PC-9 (cell line): ENCODE measurements around the gene MPST. TPM values are rescaled to one million over a fixed set of nuclear protein-coding genes. Genes with fewer than 3 reads are reported as not detected.

ENCODE experiments used
- BruUV-seq: library from RNA; stranded (reverse); fragments of 400-500 nt; replicated peaks from 2 replicates; lab custom pipeline; 2021; lab: Mats Ljungman, UMichigan
- CTCF ChIA-PET: fragments of 300-600 bp; sonication (Branson Sonifier 250); formaldehyde crosslinking; loops from one replicate; lab custom pipeline; 2022; ENCODE audit warnings: antibody characterized with exemption; lab: Charles Lee
- POLR2A ChIA-PET: fragments of 300-600 bp; sonication (Branson Sonifier 250); formaldehyde crosslinking; loops from one replicate; lab custom pipeline; 2022; ENCODE audit warnings: antibody characterized with exemption; ENCODE audit not compliant: unreplicated experiment; lab: Charles Lee
- DNase-seq, 2 experiments: peaks; one replicate each; pipeline versions ENCODE4 v3.0.0 to v3.0.0-alpha.2; 2015 to 2022; ENCODE audit warnings: mixed read lengths in 1 of 2
- H2AFZ ChIP-seq: fragments of 200-600 bp; sonication (generic); 2 replicates; pipeline ENCODE4 v1.8.1; 2017; ENCODE audit warnings: antibody characterized with exemption
- H3F3A ChIP-seq: fragments of 200-600 bp; sonication (generic); 2 replicates; pipeline ENCODE4 v1.8.1; 2017; ENCODE audit warnings: antibody characterized with exemption, mild to moderate bottlenecking, low read depth; ENCODE audit not compliant: insufficient read depth
- H3K27ac ChIP-seq: fragments of 200-600 bp; sonication (generic); 2 replicates; pipeline ENCODE4 v1.6.1; 2016; ENCODE audit warnings: mixed run types
- H3K27me3 ChIP-seq: fragments of 200-600 bp; sonication (generic); 2 replicates; pipeline ENCODE4 v1.6.1; 2016; ENCODE audit warnings: low read depth, mixed run types; ENCODE audit not compliant: insufficient read depth
- H3K36me3 ChIP-seq: fragments of 200-600 bp; sonication (generic); 2 replicates; pipeline ENCODE4 v1.6.1; 2016; ENCODE audit warnings: low read depth, mixed run types
- H3K4me1 ChIP-seq: fragments of 200-600 bp; sonication (generic); replicated peaks from 2 replicates; pipeline ENCODE4 v1.6.1; 2016; ENCODE audit warnings: mixed run types; ENCODE audit not compliant: insufficient read depth
- H3K4me2 ChIP-seq: fragments of 200-600 bp; sonication (generic); 2 replicates; pipeline ENCODE4 v1.6.1; 2017; ENCODE audit warnings: mixed run types
- H3K4me3 ChIP-seq: fragments of 200-600 bp; sonication (generic); 2 replicates; pipeline ENCODE4 v1.6.1; 2016; ENCODE audit warnings: mixed run types
- H3K79me2 ChIP-seq: fragments of 200-600 bp; sonication (generic); 2 replicates; pipeline ENCODE4 v1.6.1; 2017; ENCODE audit warnings: low read depth, mixed run types
- H3K9me2 ChIP-seq: fragments of 200-600 bp; sonication (generic); 2 replicates; pipeline ENCODE4 v1.8.1; 2017; ENCODE audit warnings: mild to moderate bottlenecking; ENCODE audit not compliant: insufficient read depth
- H3K9me3 ChIP-seq: fragments of 200-600 bp; sonication (generic); 2 replicates; pipeline ENCODE4 v1.8.1; 2016; ENCODE audit warnings: low read depth; ENCODE audit not compliant: insufficient read depth
- H4K20me1 ChIP-seq: fragments of 200-600 bp; sonication (generic); 2 replicates; pipeline ENCODE4 v1.8.1; 2017; ENCODE audit not compliant: insufficient read depth
- CTCF ChIP-seq: fragments of 200-600 bp; sonication (generic); conservative IDR thresholded peaks from 2 replicates; pipeline ENCODE4 v1.6.1; 2017; ENCODE audit warnings: mixed run types, antibody characterized with exemption, mild to moderate bottlenecking, moderate library complexity
- EZH2 ChIP-seq: fragments of 200-600 bp; sonication (generic); IDR thresholded peaks from 2 replicates; pipeline ENCODE4 v1.8.0; 2017; ENCODE audit warnings: antibody characterized with exemption, low read depth
- intact Hi-C: fragments of 100-400 bp; cut with micrococcal nuclease; formaldehyde crosslinking; loops from one replicate; pipeline ENCODE4 v1.10.0; 2022; ENCODE audit not compliant: unreplicated experiment
- total RNA-seq: library from RNA; stranded (reverse); gene quantifications from 2 replicates; pipeline ENCODE4 v1.2.3, GENCODE V29; 2021

The MPST gene
- total RNA-seq, 1 experiment from 2014 or later = 75.9 TPM

DNA sequence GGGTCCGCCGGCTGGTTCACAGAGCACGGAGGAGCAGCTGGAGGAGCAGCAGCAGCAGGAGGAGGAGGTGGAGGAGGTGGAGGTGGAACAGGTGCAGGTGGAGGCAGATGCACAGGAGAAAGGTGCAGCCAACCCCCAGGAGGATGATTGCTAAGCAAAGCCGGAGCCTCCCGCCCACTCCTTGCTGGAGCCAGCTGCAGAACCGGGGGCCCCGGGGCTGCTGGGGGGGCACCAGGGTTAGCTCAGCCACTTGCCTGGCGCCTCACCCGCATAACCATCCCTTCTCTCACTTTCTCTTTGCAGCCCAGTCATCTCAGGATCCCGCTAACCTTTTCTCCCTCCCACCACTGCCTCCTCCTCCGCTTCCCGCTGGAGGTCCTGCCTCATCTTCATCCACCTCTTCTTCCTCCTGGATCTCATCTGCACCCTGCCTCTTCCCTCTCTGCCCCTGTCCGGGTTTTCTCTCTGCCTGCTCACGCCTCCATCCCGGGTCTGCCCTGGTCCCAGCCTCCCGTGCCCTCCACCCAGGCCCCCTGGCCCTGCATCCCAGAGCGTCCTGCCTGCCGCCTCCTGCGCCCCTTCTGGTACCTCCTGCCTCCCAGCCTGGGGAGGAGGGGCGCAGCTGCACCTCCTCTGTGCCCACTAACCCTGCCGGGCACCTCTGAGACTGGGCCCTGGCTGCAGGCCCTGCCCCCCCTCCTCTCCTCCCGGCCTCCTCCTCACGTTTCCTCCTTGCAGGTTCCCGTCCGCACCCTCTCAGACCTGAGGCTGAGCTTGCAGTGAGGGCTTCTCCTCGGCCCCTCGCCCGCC is 41.5 kb downstream of the MPST start:
- Histone ChIP-seq H3K4me3 (no peak overlapping the region), H3K36me3 (no peaks in the 10 kb centered on the region), H3K27me3 (no peaks in the 10 kb centered on the region), H3K79me2 (no peaks in the 10 kb centered on the region), H3K9me3 (no peaks in the 10 kb centered on the region), H2AFZ (no peak overlapping the region), H3K9me2 (no peaks in the 10 kb centered on the region), H3K4me2 (no peak overlapping the region), H3K27ac (no peak overlapping the region), H4K20me1 (no peaks in the 10 kb centered on the region), H3K4me1 (peaks cover 31% of the 10 kb centered on the region), H3F3A (no peaks in the 10 kb centered on the region; the same call in 1 of the 2 replicates)
- no TSS peak for BruUV-seq
- intact Hi-C loops = no loop called here
- ChIA-PET POLR2A (interaction anchor here (0.6 kb wide), 1 partner anchor 15 kb away, joined by 5 read pairs; no protein-coding TSS in a partner anchor), CTCF (no interaction called here)
- no peak for DNase-seq
- TF ChIP-seq CTCF = no peak
- TF ChIP-seq EZH2 = no peak

DNA sequence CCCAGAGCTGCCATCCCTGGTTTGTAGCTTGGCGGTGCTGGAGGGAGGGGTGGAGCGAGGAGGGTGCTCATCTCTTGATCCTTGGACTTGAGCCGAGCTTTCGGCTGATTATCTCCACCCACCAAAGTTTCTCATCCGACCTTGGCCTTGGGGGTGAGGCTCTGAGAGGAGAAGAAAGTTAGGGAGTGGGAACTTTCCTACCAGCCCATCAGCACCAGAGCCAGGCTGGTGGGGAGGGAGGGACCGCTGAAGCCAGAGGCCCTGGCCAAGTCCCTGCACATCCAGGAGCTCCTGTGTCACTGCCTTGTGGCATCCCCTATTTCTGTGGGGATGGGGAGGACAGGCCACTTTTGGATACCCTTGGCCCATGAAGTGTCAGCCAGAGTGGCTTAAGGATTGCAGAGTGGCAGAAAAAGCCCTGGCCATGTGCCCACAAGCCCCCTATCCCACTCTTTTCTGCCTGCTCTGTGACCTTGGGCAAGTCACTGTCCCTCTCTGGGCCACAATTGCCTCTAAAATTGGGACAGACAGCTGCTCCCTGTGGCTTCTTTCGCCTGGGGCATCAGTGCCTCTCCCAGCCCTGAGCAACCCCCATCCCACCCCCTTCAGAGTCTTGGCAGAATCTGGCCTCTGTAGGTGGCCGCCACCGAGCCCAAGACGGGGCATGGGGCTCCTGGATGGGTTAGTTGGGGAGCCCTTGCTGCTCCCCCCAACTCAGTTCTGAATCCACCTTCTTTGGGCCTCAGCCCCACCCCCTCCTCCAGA is 42.3 kb downstream of the MPST start:
- no peak for DNase-seq
- POLR2A ChIA-PET = interaction anchor here (0.6 kb wide), 1 partner anchor 15 kb away, joined by 5 read pairs; no protein-coding TSS in a partner anchor
- Histone ChIP-seq H3K9me3 (no peaks in the 10 kb centered on the region), H3K27ac (no peak overlapping the region), H4K20me1 (no peaks in the 10 kb centered on the region), H3K4me1 (peaks cover 31% of the 10 kb centered on the region), H3K4me2 (no peak overlapping the region), H2AFZ (no peak overlapping the region), H3F3A (no peaks in the 10 kb centered on the region; the same call in 1 of the 2 replicates), H3K36me3 (no peaks in the 10 kb centered on the region), H3K4me3 (no peak overlapping the region), H3K9me2 (no peaks in the 10 kb centered on the region), H3K27me3 (no peaks in the 10 kb centered on the region), H3K79me2 (no peaks in the 10 kb centered on the region)
- CTCF ChIA-PET = interaction anchor here (0.7 kb wide), 1 partner anchor 192 kb away, joined by 3 read pairs; no protein-coding TSS in a partner anchor
- TF ChIP-seq EZH2 (no peak), CTCF (no peak)
- intact Hi-C loops = no loop called here
- no TSS peak for BruUV-seq

DNA sequence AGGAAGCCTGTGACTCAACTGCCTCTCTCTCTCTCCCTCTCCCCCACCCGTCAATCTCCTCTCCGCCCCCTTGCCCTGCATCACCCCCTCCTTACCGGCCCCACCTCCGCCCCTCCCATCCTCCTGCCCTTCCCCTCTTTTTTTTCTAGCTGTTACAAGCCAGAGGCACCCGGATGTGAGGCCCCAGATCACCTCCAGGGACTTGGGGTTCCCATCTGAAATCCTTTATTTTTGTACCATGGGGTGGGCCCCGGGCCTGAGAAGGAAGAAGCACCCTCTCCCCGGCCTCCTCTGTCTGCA is 42.8 kb downstream of the MPST start:
- no peak overlapping the region for H3K4me3 ChIP-seq
- H3K9me3 ChIP-seq = no peaks in the 10 kb centered on the region
- H3K4me2 ChIP-seq = no peak overlapping the region
- H4K20me1 ChIP-seq = no peaks in the 10 kb centered on the region
- peaks cover 31% of the 10 kb centered on the region for H3K4me1 ChIP-seq
- H3K36me3 ChIP-seq = no peaks in the 10 kb centered on the region
- H3K79me2 ChIP-seq = no peaks in the 10 kb centered on the region
- intact Hi-C loops = no loop called here
- H3K27me3 ChIP-seq = no peaks in the 10 kb centered on the region
- no peak overlapping the region for H2AFZ ChIP-seq
- ChIA-PET CTCF (interaction anchor here (0.7 kb wide), 1 partner anchor 192 kb away, joined by 3 read pairs; no protein-coding TSS in a partner anchor), POLR2A (no interaction called here)
- DNase-seq = no peak
- TF ChIP-seq CTCF (no peak), EZH2 (no peak)
- no peaks in the 10 kb centered on the region for H3K9me2 ChIP-seq
- H3F3A ChIP-seq = no peaks in the 10 kb centered on the region; the same call in 1 of the 2 replicates
- BruUV-seq = no TSS peak
- H3K27ac ChIP-seq = no peak overlapping the region
